COLO668 (cell line): ENCODE results near the gene TTC13.
A peak's percentile ranks its signal among the peaks of the same experiment; 100 is the strongest.

Experiments
- DNase-seq: peaks from one replicate; lab custom pipeline; 2025; ENCODE audit not compliant: unreplicated experiment; lab: John Stamatoyannopoulos, UW

TTC13 gene

GRCh38 chr1:230877146-230877923 is 101.3 kb downstream of the TTC13 start:
- no peak for DNase-seq

- no peak for DNase-seq
These were observed 102.0 kb downstream of the TTC13 start for GRCh38 chr1:230876660-230877059.

- no peak for DNase-seq
These were observed 103.3 kb downstream of the TTC13 start for GRCh38 chr1:230875370-230875769.

GRCh38 chr1:230870916-230871315 is 107.7 kb downstream of the TTC13 start:
- DNase-seq = no peak

GRCh38 chr1:230869500-230869899 is 109.2 kb downstream of the TTC13 start:
- DNase-seq = no peak

GRCh38 chr1:230868736-230869385 is 109.8 kb downstream of the TTC13 start:
- peak; percentile 91 for DNase-seq

- peak; percentile 91 for DNase-seq
These were observed 110.5 kb downstream of the TTC13 start, which contains the start of gene C1orf198 for GRCh38 chr1:230867903-230868735. TSS of gene C1orf198 (minus strand) at chr1:230868521. CDS start at chr1:230868512, 9 bp downstream.

- DNase-seq = no peak
These were observed 111.4 kb downstream of the TTC13 start for GRCh38 chr1:230867101-230867902.

- DNase-seq = no peak
These were observed 112.2 kb downstream of the TTC13 start for GRCh38 chr1:230866171-230867070.

- peak; percentile 57 for DNase-seq
These were observed 113.4 kb downstream of the TTC13 start for GRCh38 chr1:230865062-230865817.

GRCh38 chr1:230864441-230864840 is 114.2 kb downstream of the TTC13 start:
- DNase-seq = no peak

- DNase-seq = peak; percentile 70
These were observed 115.2 kb downstream of the TTC13 start for GRCh38 chr1:230863449-230863848.

GRCh38 chr1:230861970-230862595 is 116.6 kb downstream of the TTC13 start:
- no peak for DNase-seq

- no peak for DNase-seq
These were observed 117.2 kb downstream of the TTC13 start for GRCh38 chr1:230861489-230861888.

GRCh38 chr1:230860617-230861384 is 117.9 kb downstream of the TTC13 start:
- DNase-seq = no peak

- DNase-seq = no peak
These were observed 119.5 kb downstream of the TTC13 start for GRCh38 chr1:230858918-230859729.

GRCh38 chr1:230858236-230858820 is 120.3 kb downstream of the TTC13 start:
- no peak for DNase-seq
